HG03457 (cell line): Measurements from ENCODE around the gene CAPN3.
"Not testable (repeated sequence)": the region's sequence is repeated elsewhere in the genome, so short reads cannot be mapped to it uniquely, and the experiment has no call there.

Source experiments
- ATAC-seq: cut with Tn5 transposase; IDR thresholded peaks from one replicate; pipeline ENCODE4 v1.9.1; 2021; ENCODE audit warnings: moderate number of reproducible peaks; ENCODE audit not compliant: unreplicated experiment

Gene CAPN3

GRCh38 chr15:42359249-42359648 lies at the start of gene CAPN3:
CAPN3 (plus strand) TSS chr15:42359501; CDS start chr15:42359806, 305 bp downstream.
- ATAC-seq = no peak

DNA sequence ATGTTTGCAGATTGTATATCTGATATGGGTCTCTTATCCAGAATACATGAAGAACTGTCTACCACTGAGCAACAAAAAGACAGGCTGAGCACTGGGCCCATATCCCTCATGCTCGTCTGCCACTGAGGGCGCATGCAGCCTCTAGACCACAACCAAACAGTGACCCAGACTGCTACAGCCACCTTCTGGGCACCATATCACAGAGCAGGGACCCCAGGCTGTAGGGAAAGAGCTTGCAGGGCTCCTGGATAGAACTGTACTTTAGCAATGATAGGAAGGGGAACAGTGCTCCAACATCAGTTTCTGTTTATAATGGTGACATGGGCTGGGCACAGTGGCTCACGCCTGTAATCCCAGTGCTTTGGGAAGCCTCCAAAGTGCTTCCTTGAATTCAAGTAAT lies 45.8 kb upstream of the CAPN3 start:
- ATAC-seq = no peak

GRCh38 chr15:42314818-42315217 lies 44.5 kb upstream of the CAPN3 start:
- no peak for ATAC-seq

DNA sequence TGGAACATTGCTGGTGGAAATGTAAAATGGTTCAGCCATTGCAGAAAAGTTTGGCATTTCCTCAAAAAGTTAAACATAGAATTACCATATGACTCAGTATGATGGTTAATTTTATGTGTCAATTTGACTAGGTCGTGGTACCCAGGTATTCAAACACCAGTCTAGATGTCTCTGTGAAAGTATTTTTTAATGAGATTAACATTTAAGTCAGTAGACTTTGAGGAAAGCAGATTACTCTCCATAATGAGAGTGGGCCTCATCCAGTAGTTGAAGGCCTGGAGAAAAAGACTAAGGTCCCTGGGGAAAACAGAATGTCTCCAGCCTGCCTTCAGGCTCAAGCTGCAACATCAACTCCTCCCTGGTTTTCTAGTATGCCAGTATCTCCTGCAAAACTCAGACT lies 43.8 kb upstream of the CAPN3 start:
- no peak for ATAC-seq

- not testable (repeated sequence) for ATAC-seq
Measured at GRCh38 chr15:42316282-42316805, 43.0 kb upstream of the CAPN3 start.

GRCh38 chr15:42319206-42319605 lies 40.1 kb upstream of the CAPN3 start:
- no peak for ATAC-seq

DNA sequence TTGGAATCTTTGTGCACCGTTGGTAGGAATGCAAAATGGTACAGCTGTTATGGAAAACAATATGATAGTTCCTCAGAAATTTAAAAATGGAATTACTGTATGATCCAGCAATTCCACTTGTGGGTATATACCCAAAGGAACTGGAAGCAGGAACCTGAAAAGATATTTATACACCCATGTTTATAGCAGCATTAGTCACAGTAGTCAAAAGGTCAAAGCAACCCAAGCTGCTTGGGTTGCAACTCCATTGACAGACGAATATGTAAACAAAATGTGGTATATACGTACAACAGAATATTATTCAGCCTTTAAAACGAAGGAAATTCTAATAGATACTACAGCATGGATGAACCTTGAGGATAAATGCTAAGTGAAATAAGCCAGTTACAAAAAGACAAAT lies 35.0 kb upstream of the CAPN3 start:
- ATAC-seq = no peak

DNA sequence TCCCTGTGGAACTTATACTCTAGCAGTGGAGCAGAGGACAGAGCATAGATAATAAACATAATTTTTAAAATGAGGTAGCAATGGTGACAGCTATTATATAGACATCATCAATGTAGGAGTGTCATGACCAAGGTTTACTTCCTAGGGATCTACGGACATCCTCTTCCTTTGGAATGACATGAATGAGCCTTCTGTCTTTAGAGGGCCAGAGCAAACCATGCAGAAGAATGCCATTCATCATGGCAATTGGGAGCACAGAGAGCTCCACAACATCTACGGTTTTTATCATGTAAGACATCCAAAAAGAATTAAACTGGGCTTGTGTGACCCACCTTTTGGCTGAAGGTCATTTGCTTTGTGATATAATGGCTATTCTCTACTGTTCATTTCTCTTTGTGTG lies 30.1 kb upstream of the CAPN3 start:
- ATAC-seq = no peak

DNA sequence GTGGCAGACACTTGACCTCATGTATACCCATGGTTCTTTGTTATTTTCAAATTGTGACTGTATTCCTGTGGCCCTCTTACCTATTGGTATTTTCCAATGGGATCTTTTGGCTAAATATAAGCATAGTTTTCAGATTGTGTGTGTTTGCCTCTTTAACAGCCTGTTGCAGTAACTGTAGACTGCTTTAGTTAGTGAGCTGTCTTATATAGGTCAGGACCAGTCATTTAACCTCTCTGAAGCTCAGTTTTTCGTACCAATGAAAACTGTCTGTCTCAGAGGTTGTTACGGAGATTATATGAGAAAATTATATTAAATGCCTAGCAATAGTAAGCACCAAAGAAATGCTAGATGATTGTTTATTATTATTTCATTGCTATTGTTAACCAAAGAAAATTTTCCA lies 29.3 kb upstream of the CAPN3 start:
- ATAC-seq = no peak

DNA sequence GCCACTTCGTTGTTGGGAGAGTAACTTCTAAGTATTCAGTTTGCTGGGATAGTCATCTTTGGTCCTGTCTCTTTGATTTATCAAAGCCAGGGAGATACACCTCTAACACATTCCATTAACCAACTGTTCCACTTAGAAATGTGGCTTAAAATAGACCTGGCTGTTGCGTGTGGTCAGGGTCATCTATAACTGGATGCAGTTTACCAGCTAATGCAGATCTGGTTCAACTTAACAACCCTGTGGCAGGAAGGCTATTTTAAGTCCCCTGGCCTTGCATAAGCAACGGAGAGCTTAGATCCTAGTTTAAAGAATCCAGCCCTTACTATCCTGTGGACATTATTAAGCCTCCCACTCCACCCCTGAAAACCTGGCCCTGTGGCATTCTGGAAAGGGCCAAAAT lies 28.1 kb upstream of the CAPN3 start:
- ATAC-seq = no peak

DNA sequence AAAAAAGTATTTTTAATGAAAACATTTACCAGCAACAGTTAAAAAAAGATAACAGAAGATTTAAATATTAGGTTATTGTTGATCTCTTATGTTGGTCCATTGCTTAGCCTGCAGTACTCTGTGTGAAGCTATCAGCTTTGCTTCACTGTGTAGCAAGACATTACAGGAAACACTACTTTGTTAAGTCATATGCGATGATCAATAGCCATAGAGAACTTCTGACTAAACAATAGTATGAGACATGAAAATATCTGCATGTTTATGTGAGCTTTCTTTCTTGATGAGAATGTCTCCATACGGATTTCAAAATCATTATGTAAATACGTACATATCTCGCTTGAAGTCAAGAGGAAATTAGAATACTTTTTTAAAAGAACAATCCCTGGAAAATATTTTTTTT lies 27.0 kb upstream of the CAPN3 start:
- no peak for ATAC-seq

GRCh38 chr15:42335074-42335473 lies 24.2 kb upstream of the CAPN3 start:
- ATAC-seq = no peak

GRCh38 chr15:42336650-42337049 lies 22.7 kb upstream of the CAPN3 start:
- not testable (repeated sequence) for ATAC-seq

DNA sequence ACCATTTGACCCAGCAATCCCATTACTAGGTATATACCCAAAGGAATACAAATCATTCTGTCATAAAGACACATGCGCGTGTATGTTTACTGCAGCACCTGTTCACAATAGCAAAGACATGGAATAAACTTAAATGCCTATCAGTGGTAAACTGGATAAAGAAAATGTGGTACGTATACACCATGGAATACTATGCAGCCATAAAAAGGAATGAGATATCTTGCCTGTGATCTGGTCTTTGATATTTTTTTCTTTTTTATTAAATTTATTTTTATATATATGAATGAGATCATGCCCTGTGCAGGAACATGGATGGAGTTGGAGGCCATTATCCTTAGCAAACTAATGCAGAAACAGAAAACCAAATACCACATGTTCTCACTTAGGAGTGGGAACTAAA lies 22.2 kb upstream of the CAPN3 start:
- not testable (repeated sequence) for ATAC-seq

DNA sequence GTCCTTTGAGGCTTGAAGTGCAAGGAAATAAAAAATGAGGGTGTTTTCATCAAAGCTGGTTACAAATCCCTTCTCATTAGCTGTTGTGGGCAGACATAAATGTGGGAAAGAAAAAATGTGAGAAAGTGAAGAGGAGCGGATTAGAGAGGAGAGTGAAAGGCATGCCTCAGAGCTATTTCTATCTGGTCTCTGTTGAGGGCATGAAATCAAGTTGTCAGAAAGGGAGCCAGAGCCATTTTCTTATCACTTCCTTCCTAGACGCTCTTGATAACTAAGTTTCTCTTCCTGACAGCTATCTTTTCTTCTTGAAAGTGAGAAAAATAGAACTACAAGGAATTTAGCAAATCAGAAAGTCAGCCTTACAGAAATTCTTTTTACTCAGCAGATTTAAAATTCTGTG lies 20.8 kb upstream of the CAPN3 start:
- no peak for ATAC-seq

- ATAC-seq = no peak
Measured at GRCh38 chr15:42343596-42344232, 15.6 kb upstream of the CAPN3 start.

GRCh38 chr15:42344763-42345162 lies 14.5 kb upstream of the CAPN3 start:
- no peak for ATAC-seq

DNA sequence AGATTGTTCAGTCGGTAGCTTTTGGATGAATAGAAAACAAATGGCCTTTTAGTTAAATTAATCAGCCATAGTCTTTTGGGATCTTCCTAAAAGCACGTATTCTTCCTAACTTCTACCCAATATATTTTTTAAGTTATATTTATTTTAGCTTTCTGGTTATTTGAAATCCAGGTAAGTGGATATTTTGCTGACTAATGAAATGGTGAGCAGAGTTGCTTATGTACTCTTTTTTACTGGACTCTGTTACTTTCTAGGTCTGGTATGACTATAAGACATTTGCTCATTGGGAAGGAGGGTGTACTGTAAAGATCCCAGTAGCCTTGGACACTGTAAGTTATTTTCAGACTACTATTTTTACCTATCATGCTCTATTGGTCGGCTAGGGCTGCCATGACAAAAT lies 13.8 kb upstream of the CAPN3 start:
- ATAC-seq = no peak

GRCh38 chr15:42348083-42348482 lies 11.2 kb upstream of the CAPN3 start:
- no peak for ATAC-seq

DNA sequence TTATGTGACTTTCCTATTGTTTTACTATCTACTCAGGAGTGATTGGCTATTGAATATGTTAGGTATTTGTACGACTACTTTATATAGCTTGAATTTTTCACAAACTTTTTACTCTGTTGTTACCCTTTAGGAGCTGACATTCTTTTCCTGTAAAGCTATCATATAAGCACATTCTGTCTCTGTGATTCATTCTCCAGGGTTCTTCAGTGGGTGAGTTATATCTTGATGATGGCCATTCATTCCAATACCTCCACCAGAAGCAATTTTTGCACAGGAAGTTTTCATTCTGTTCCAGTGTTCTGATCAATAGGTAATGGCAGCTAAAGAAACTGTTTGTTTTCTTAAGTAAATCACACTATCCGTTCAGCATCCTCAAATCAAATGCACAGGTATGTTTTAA lies 10.1 kb upstream of the CAPN3 start:
- no peak for ATAC-seq

- ATAC-seq = no peak
Measured at GRCh38 chr15:42352401-42352800, 6.9 kb upstream of the CAPN3 start.

- ATAC-seq = no peak
Measured at GRCh38 chr15:42353061-42353460, 6.2 kb upstream of the CAPN3 start.

GRCh38 chr15:42354824-42355223 lies 4.5 kb upstream of the CAPN3 start:
- ATAC-seq = no peak
